GM10847 (cell line): Measurements from ENCODE around the gene AKT1.

Experiments
- POLR2A ChIP-seq: IDR thresholded peaks from 2 replicates; pipeline ENCODE4 v1.6.1; 2011; ENCODE audit not compliant: insufficient read length; ENCODE audit errors: extremely low read depth

AKT1 gene

DNA sequence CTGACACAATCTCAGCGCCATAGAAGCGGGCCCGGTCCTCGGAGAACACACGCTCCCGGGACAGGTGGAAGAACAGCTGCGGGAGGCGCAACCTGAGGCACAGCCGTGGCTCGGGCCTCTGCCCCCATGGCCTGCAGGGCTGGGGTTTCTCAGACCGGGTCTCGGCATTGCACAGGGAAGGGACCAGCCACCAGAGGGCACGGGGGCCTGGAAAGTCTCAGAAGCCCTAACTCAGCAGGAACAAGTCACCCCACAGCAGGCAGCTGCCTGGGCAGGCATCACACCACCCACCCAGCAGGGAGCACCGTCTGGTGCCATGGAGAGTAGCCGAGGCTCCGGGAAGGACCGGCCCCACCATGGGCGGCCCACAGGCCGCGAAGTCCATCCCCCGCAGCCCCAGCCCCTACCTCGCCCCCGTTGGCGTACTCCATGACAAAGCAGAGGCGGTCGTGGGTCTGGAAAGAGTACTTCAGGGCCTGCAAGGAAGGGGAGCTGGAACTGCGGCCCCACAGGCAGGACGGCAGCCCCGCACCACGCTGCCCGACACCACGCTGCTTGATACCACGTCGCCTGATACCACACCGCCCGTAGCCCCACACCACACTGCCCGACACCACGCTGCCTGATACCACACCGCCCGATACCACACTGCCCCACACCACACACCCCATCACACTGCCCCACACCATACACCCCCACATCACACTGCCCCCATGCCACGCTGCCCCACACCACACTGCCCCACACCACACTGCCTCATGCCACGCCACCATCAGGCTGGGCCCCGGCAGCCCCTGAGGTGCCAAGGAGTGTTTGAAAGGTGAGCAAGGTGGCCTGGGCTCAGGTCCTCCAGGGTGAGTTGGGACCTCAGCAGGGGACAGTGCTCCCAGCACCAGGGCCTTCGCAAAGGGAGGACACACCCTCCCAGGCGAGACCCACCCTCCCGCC is 21.8 kb downstream of the AKT1 start:
- no peak for TF ChIP-seq POLR2A

DNA sequence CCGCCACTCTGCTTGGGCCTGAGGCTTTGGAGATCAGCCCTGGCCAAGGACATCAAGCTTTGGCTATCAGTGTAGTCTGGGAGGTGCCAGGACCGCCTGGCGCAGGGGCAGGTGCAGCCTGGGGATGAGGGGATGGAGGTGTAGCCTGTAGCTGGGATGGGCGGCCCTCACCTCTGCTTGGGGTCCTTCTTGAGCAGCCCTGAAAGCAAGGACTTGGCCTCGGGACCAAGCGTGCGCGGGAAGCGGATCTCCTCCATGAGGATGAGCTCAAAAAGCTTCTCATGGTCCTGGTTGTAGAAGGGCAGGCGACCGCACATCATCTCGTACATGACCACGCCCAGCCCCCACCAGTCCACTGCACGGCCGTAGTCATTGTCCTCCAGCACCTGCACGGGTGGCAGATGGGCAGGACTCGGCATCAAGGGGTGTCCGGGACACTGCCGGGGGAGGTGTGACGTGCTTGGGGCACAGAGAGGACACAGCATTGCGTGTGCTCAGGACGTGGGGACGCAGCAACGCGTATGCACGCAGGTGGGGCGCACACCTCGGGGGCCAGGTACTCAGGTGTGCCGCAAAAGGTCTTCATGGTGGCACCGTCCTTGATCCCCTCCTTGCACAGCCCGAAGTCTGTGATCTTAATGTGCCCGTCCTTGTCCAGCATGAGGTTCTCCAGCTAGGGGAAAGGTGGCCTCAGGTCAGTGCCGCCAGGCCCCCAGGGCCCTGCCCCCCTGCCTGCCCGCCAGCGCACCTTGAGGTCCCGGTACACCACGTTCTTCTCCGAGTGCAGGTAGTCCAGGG is 22.6 kb downstream of the AKT1 start:
- TF ChIP-seq POLR2A, result no peak

DNA sequence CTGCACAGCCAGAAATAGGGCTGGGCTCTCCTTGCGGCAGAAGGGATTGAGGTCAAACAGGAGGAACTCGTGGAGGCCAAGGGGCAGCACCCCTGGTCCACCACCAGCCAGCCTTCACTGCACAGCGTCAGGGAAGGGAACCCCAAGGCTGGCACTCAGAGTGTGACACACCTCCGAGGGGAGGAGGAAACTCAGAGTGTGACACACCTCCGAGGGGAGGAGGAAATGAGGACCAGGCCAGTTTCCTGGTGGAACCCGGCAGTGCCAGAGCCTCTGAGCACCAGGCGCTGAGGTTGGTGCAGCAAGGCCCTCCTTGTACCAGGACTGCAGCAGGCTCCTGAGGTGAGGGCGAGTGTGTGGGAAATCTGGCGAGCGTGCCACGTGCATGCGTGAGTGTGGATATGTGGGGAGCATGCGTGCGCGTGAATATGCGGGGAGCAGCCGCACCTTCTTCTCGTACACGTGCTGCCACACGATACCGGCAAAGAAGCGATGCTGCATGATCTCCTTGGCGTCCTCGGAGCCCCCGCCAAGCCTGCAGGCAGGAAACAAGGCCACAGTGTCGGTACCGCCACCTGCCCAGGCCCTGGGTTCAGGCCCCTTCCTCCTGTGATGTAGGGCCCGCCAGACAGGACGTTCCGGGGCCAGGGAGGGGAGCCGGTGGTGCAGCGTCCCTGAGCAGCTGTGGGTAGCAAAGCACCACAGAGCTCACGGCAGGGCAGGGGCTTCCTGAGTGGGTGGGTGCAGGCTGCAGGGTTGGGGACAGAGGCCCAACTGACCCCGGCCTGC is 23.4 kb downstream of the AKT1 start:
- TF ChIP-seq POLR2A, result no peak

DNA sequence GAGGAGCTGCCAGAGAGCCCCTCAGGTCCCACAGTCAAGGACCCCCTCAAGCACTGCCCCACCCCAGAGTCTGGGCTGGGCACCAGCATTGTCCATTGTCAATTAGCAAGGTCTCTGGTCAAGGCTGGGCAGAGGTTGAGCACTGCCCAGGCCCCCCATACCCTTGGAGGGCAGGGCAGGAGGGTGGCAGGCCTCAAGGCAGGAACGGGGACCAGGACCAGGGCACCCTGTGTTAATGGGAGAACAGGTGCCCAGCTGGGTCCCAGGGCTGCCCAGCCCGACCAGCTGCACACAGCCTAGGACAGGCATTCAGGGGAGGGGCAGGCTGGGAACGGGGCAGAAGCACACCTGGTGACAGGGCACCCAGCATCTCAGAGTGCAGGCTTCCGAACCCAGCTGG is 24.2 kb downstream of the AKT1 start:
- no peak for TF ChIP-seq POLR2A

DNA sequence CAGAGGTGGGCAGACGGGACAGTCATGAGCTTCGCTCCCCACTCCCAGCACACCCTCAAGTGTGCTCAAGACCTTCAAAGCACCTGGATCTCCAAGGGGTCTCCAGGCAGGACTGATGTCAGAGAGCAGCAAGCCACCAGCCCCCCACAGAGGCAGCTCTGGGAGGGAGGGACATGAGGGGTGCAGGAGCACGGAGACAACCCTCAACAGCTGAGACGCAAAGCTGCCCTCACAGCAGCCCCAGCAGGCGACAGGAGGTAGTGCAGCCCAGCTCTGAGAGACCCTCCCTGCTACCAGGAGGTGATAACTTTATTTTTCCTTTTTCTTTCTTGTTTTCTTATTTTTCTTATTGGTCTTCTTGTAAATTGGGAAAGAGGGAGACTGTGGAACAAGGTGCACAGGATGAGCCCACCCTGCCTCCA is 24.7 kb downstream of the AKT1 start:
- TF ChIP-seq POLR2A, result no peak

DNA sequence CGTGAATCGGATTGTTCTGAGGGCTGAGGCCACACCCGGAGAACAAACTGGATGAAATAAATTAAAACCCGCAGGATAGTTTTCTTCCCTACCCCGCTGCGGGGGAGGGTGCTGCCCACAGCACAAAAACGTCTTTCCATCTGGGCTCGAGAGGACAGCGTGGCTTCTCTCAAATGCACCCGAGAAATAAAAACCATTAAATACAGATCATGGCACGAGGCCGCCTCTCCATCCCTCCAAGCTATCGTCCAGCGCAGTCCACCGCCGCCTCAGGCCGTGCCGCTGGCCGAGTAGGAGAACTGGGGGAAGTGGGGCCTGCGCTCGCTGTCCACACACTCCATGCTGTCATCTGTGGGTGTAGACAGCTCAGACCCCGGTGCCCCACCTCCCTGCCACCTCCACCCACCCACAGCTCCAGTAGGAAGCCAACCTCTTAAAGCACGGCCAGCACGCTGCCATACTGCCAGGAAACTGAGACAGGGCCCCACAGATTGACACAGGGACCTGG is 25.4 kb downstream of the AKT1 start:
- no peak for TF ChIP-seq POLR2A

DNA sequence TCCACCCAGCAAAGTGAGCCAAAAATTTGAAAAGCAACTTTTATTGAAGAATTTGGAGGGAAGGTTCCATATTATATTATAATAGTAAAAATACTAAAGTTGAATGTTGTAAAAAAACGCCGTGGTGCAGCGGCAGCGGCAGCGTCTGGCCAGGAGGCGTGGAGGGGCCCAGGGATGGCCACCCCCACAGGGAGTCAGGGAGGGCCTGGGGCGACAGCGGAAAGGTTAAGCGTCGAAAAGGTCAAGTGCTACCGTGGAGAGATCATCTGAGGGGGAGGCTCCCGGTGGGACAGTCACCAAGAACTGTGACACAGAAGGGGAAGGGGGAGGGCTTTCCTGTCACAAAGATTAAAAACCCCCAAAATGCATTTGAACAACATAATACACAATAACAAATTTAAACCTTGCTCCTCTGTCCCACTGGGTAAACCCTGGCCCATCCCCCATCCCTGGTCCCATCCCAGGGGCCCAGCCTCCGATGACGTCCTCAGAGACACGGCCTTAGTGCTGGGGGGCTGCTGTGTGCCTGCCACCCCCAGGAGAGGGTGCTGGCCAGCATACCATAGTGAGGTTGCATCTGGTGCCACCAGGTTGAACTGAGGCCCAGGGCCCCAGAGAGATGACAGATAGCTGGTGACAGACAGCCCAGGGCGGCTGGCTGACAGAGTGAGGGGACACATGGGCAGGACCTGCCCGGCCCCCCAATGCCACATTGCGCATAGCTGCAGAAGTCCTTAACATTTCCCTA is 26.1 kb downstream of the AKT1 start:
- no peak for TF ChIP-seq POLR2A

DNA sequence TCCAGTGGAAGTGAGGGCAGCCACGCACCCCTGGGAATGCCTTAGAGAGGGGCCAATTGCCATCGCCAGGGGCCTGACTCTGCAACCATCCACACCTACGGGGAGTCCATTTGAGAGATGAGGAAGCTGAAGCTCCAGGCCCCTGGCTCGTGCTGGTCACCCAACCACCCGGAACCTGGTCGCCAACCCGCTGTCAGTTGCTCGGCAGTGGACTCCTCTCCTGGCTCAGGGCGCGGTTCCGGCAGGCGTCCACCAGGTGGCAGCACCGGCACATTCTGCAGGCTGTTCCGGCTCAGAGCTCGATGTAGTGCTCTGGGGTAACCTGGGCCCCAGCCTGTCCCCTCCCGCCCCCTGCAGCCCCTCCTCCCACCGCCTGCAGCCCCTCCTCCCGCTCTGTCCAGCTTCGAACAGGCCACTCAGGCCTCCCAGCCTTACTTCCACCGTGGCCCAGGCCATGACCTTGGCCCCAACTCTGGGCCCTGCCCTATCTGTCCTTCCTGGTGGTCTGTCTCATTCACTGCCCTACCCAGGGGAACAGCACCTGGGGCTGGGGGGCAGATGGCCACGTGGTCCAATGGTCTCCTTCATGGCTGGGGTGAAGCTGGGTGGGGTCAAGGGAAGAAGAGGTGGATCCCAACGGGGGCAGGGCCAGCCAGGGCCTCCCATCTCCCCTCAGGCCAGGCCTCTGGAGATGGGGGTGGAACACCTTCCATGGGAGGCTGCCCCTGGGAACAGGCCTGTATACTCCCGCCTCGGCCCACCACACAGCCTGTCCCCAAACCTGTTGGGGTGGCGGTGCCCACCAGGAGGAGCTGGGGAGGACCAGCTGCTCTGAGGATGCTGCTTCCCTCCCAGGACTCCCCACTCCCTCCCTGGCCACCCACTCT is 26.9 kb downstream of the AKT1 start:
- TF ChIP-seq POLR2A, result no peak

DNA sequence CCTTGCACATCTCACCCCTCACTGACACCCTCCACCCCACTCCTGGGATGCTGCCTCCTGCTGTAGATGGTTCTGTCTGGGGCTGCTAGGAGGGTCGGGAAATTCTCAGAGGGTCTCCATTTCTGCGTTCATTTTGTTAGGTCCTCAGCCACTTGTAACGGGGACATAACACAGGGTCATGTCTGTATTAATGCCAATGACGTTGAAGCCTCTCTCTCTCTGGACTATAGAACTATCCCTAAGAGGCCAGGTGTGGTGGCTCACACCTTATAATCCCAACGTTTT is 28.0 kb downstream of the AKT1 start:
- no peak for TF ChIP-seq POLR2A

DNA sequence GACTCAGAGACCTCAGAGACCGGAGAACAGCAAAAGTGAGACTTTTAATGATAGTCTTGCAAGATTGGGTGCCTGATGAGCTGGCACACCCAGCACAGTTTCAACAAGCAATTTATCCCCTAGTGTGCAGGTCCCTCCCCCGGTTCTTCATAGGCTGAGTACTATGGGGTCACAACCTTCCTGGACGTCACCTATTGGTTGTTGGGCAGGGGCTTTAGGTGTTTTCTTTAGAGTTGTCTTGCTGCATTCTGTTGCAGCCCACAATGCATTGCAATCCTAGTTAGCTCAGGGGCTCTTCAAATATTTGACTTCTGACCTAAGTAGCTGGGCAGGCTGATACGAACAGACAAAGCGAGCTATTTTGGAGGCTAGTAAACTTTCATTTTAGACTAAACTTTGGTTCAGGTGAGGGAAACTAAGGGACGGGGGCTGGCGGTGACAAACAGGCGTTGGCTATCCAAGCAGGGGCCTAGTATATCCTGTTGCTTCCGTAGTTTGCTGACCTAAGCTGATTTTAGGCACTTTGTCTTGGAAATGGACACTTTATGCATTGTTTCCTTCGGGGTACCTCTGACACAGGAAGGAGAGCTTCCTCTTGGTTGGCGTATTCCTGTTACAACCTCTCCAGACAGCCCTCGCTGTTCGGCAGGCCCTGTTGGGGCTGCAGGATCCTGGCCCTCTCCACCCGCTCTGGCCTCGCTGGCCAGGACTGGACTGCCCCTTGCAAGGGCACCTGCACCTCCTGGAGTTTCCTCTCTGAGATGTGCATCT is 28.5 kb downstream of the AKT1 start:
- TF ChIP-seq POLR2A, result no peak

DNA sequence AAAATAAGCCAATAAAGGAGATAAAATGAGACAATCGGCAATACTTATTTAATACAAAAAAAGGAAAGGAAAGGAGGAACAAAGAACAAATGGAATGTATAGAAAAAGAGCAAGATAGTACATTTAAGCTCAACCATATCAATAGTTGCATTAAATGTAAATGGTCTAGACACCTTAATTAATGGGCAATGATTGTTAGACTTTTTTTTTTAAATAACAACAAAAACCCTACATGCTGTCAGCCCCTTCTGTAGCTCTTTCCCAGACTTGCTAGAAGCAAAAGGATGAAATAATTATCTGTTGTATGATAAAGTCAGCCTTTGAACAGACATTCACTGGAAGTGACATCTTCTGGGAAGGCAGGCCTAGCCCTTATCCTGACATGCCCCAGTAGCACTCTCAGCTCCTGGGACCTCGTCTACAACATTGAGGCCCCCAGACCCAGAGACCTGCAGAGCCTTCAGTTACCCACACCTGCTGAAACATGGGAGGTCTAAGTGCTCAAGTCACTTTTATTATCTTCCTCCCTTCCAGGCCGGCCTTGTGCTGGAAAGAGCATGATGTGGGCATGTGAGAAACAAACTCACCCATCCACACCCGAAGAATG is 29.2 kb downstream of the AKT1 start:
- no peak for TF ChIP-seq POLR2A

DNA sequence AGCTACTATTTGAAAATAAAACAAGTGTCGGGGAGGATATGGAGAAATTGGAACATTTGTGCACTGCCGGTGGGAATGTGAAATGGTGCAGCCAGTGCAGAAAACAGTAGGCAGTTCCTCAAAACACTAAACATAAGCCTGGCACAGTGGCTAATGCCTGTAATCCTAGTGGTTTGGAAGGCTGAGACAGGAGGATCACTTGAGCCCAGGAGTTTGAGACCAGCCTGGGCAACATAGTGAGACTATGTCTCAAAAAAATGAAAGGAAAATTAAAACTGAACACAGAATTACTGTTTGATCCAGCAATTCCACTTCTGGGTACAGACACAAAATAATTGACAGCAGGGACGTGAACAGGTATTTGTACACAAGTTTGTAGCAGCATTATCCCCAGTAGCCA is 30.0 kb downstream of the AKT1 start:
- TF ChIP-seq POLR2A, result no peak

DNA sequence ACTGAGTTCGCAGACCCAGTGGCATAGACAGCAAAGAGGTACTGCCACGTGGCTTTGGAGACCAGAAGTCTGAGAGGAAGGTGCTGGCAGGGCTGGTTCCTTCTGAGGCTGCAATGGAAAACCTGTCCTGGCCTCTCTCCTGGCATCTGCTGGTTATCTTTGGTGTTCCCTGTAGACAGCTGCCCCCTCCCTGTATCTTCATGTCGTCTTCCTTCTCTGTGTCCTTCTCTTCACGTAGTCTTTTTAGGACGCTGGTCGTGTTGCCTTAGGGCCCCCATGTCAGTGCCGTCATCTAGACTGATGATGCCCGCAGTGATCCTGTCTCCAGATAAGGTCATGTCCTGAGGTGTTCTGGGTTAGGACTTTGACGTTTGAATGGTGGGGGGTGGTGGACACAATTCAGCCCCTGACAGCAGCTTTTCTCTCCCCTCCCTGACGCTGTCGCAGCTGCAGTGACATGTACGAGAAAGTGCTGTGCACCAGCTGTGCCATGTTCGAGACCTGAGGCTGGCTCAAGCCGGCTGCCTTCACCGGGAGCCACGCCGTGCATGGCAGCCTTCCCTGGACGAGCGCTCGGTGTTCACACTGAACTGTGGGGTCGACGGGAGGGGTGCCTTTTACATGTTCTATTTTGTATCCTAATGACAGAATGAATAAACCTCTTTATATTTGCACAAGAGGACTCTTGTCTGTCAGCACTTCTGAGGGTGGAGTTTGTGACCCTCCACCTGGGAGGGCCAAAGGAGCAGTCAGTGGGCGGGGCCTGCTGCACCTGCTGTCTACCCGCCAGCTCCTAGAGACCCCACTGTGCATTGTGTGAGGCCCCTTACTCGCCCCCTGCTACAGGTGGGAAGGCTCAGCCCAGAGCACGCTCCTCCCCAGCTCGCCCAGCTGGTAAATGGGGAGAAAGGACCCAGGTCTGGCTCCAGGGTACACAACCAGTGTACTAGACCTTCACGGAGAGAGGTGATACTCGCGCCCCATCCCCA is 36.3 kb downstream of the AKT1 start:
- TF ChIP-seq POLR2A, result no peak
